Liver (tissue), 9 donors: ENCODE data around the gene RFX7. TPM values are rescaled to one million over a fixed set of nuclear protein-coding genes. Genes with fewer than 3 reads are reported as not detected.

Experiments
- DNase-seq: peaks from one replicate; pipeline ENCODE4 v3.0.0-alpha.2; 2017; ENCODE audit warnings: low spot score
- H3K27ac ChIP-seq, 2 donors: one replicate each; pipeline ENCODE4 v1.7.0; 2013; ENCODE audit warnings: inconsistent platforms in 2 of 2, low read length in 2 of 2, control low read depth in 1 of 2, low read depth in 1 of 2, mild to moderate bottlenecking in 1 of 2
- H3K27me3 ChIP-seq, 4 donors: one replicate each; pipeline versions ENCODE4 v1.6.1 to v1.7.0; 2013; ENCODE audit warnings: low read length in 3 of 4, inconsistent platforms in 1 of 4, mild to moderate bottlenecking in 1 of 4, moderate library complexity in 1 of 4; ENCODE audit not compliant: control insufficient read depth in 4 of 4, insufficient read depth in 4 of 4
- H3K36me3 ChIP-seq, 4 donors: one replicate each; pipeline versions ENCODE4 v1.6.1 to v1.7.0; 2013; ENCODE audit warnings: low read length in 3 of 4, mild to moderate bottlenecking in 3 of 4, low read depth in 1 of 4, moderate library complexity in 1 of 4; ENCODE audit not compliant: control insufficient read depth in 4 of 4, insufficient read depth in 3 of 4
- H3K4me1 ChIP-seq, 4 donors: one replicate each; pipeline versions ENCODE4 v1.6.1 to v1.7.0; 2013; ENCODE audit warnings: low read length in 3 of 4, mild to moderate bottlenecking in 3 of 4, moderate library complexity in 1 of 4; ENCODE audit not compliant: control insufficient read depth in 4 of 4, insufficient read depth in 4 of 4
- H3K4me3 ChIP-seq, 3 donors: one replicate each; pipeline versions ENCODE4 v1.6.1 to v1.7.0; 2013; ENCODE audit warnings: low read length in 3 of 3, control low read depth in 1 of 3, low read depth in 1 of 3, mild to moderate bottlenecking in 1 of 3
- H3K9ac ChIP-seq, 2 donors: one replicate each; pipeline ENCODE4 v1.7.0; 2013; ENCODE audit warnings: low read length in 2 of 2, mild to moderate bottlenecking in 2 of 2, moderate library complexity in 2 of 2, control low read depth in 1 of 2, low read depth in 1 of 2
- H3K9me3 ChIP-seq, 4 donors: one replicate each; pipeline versions ENCODE4 v1.6.1 to v1.7.0; 2013; ENCODE audit warnings: low read length in 3 of 4; ENCODE audit not compliant: control insufficient read depth in 4 of 4
- ATF3 ChIP-seq: IDR thresholded peaks from 2 replicates; pipeline ENCODE4 v1.6.1; 2016; ENCODE audit warnings: antibody characterized with exemption
- CTCF ChIP-seq: fragments of 150-350 bp; IDR thresholded peaks from 2 replicates; pipeline ENCODE4 v1.5.1; 2017; ENCODE audit warnings: improper control_type of control experiment, low read depth, low read length; ENCODE audit not compliant: missing input control
- EGR1 ChIP-seq, 2 donors: IDR thresholded peaks; 2 replicates each; pipeline ENCODE4 v1.6.1; 2016 to 2018; ENCODE audit warnings: antibody characterized with exemption in 2 of 2, low read depth in 2 of 2
- FOXA1 ChIP-seq: IDR thresholded peaks from 2 replicates; pipeline ENCODE4 v1.6.1; 2016; ENCODE audit warnings: antibody characterized with exemption
- FOXA2 ChIP-seq: IDR thresholded peaks from 2 replicates; pipeline ENCODE4 v1.6.1; 2016; ENCODE audit warnings: antibody characterized with exemption
- GABPA ChIP-seq, 2 donors: IDR thresholded peaks in 1 of 2; conservative IDR thresholded peaks in 1 of 2; 2 replicates each; pipeline ENCODE4 v1.6.1; 2016; ENCODE audit warnings: antibody characterized with exemption in 2 of 2, mild to moderate bottlenecking in 1 of 2, moderate library complexity in 1 of 2
- HNF4A ChIP-seq, 2 donors: conservative IDR thresholded peaks; 2 replicates each; pipeline ENCODE4 v1.6.1; 2016; ENCODE audit warnings: antibody characterized with exemption in 2 of 2, mild to moderate bottlenecking in 2 of 2
- HNF4G ChIP-seq: IDR thresholded peaks from 2 replicates; pipeline ENCODE4 v1.6.1; 2016; ENCODE audit warnings: antibody characterized with exemption
- JUND ChIP-seq, 2 donors: IDR thresholded peaks; 2 replicates each; pipeline ENCODE4 v1.6.1; 2016; ENCODE audit warnings: antibody characterized with exemption in 2 of 2
- MAX ChIP-seq: IDR thresholded peaks from 2 replicates; pipeline ENCODE4 v1.6.1; 2016; ENCODE audit warnings: antibody characterized with exemption
- NR2F2 ChIP-seq: IDR thresholded peaks from 2 replicates; pipeline ENCODE4 v1.6.1; 2016; ENCODE audit warnings: antibody characterized with exemption
- RAD21 ChIP-seq, 2 donors: IDR thresholded peaks; 2 replicates each; pipeline ENCODE4 v1.6.1; 2016; ENCODE audit warnings: antibody characterized with exemption in 2 of 2, mild to moderate bottlenecking in 2 of 2
- REST ChIP-seq: IDR thresholded peaks from 2 replicates; pipeline ENCODE4 v1.6.1; 2016; ENCODE audit warnings: antibody characterized with exemption, mild to moderate bottlenecking
- RXRA ChIP-seq, 2 donors: IDR thresholded peaks; 2 replicates each; pipeline ENCODE4 v1.6.1; 2017 to 2018; ENCODE audit warnings: antibody characterized with exemption in 2 of 2, mild to moderate bottlenecking in 1 of 2
- SP1 ChIP-seq: IDR thresholded peaks from 2 replicates; pipeline ENCODE4 v1.6.1; 2018; ENCODE audit warnings: antibody characterized with exemption, mild to moderate bottlenecking
- TAF1 ChIP-seq: conservative IDR thresholded peaks from 2 replicates; pipeline ENCODE4 v1.6.1; 2016; ENCODE audit warnings: antibody characterized with exemption, mild to moderate bottlenecking
- YY1 ChIP-seq: IDR thresholded peaks from 2 replicates; pipeline ENCODE4 v1.6.1; 2016; ENCODE audit warnings: antibody characterized with exemption, mild to moderate bottlenecking
- ZBTB33 ChIP-seq: IDR thresholded peaks from 2 replicates; pipeline ENCODE4 v1.6.1; 2016; ENCODE audit warnings: antibody characterized with exemption
- WGBS: extraction: QIAGEN DNeasy Blood & Tissue Kit; methylation state at CpG from one replicate; pipeline ENCODE4 v1.1.7; 2013; 5-methylcytosine and 5-hydroxymethylcytosine counted together
- polyA plus RNA-seq, 2 donors: library from polyadenylated mRNA; stranded (reverse) in 1 of 2; unstranded in 1 of 2; fragments of 200-250 nt in 1 of 2; fragments of >200 nt in 1 of 2; fragmentation: Nextera tagmentation in 1 of 2; extraction: Ambion mirVana in 1 of 2; gene quantifications; one replicate each; pipeline versions ENCODE4 v1.2.1 to v1.2.3, GENCODE V29; 2013 to 2015
- total RNA-seq, 2 donors: library from RNA; depleted of rRNA; stranded (reverse); fragments of >200 nt; gene quantifications; one replicate each; pipeline ENCODE4 v1.2.3, GENCODE V29; 2014
- donor health status: healthy.
- donor health status: healthy.
- donor health status: healthy.
- donor health status: healthy.
- donor health status: healthy.

RFX7 gene
- total and polyA plus RNA-seq, 4 donors = 1.3 to 4.2 (median 1.9) TPM

- TF ChIP-seq CTCF (no peak), SP1 (no peak), FOXA2 (no peak), YY1 (no peak), EGR1 (IDR thresholded peaks at IDR 0.05; ENCODE audit: low read depth in 2 of 2) (no peak), ATF3 (no peak), GABPA (IDR thresholded peaks at IDR 0.05 in 1 of 2, conservative IDR thresholded peaks at IDR 0.05 in 1 of 2) (no peak), JUND (IDR thresholded peaks at IDR 0.05) (no peak), RAD21 (IDR thresholded peaks at IDR 0.05) (no peak), MAX (no peak), NR2F2 (no peak), FOXA1 (no peak), HNF4G (no peak), TAF1 (no peak), ZBTB33 (no peak), RXRA (IDR thresholded peaks at IDR 0.05) (no peak)
- Histone ChIP-seq H3K9ac (no peak overlapping the region), H3K4me1 (peaks cover 5 to 32% (median 16%) of the 10 kb centered on the region in 4 donors), H3K4me3 (no peak overlapping the region), H3K9me3 (no peaks in the 10 kb centered on the region), H3K36me3 (no peaks in the 10 kb centered on the region), H3K27ac (no peak overlapping the region), H3K27me3 (no peaks in the 10 kb centered on the region)
- DNase-seq = no peak
These were observed 3.3 kb downstream of the RFX7 start for GRCh38 chr15:56240390-56240789.

GRCh38 chr15:56236197-56236596, 7.5 kb downstream of the RFX7 start:
- TF ChIP-seq HNF4G (no peak), GABPA (IDR thresholded peaks at IDR 0.05 in 1 of 2, conservative IDR thresholded peaks at IDR 0.05 in 1 of 2) (no peak), SP1 (no peak), JUND (IDR thresholded peaks at IDR 0.05) (no peak), HNF4A (conservative IDR thresholded peaks at IDR 0.05) (no peak), ZBTB33 (no peak), REST (no peak), CTCF (no peak), ATF3 (no peak), EGR1 (IDR thresholded peaks at IDR 0.05; ENCODE audit: low read depth in 2 of 2) (no peak), FOXA1 (no peak), RAD21 (IDR thresholded peaks at IDR 0.05) (no peak), MAX (no peak), TAF1 (no peak), NR2F2 (no peak), RXRA (IDR thresholded peaks at IDR 0.05) (no peak)

More at GRCh38 chr15:56236197-56236596, 7.5 kb downstream of the RFX7 start:
- 57% methylated on average over 3 of the region's 3 CpGs for WGBS
- H3K4me1 ChIP-seq = peaks cover 0 to 2% (median 0%) of the 10 kb centered on the region in 4 donors
- no peak overlapping the region for H3K27ac ChIP-seq
- H3K9ac ChIP-seq = no peak overlapping the region
- H3K4me3 ChIP-seq = no peak overlapping the region
- H3K36me3 ChIP-seq = peaks cover 3 to 9% (median 6%) of the 10 kb centered on the region in 4 donors
- DNase-seq = no peak
- H3K27me3 ChIP-seq = no peaks in the 10 kb centered on the region
- peaks cover 4 to 13% (median 6%) of the 10 kb centered on the region in 4 donors for H3K9me3 ChIP-seq
